OCI-LY3 (cell line): ENCODE data around the gene GRID2.

Experiments used
- EZH2phosphoT487 ChIP-seq: fragments of 200-600 bp; shearing (Covaris generic); IDR thresholded peaks from 2 replicates; pipeline ENCODE4 v1.6.1; 2018; ENCODE audit warnings: antibody characterized with exemption, mixed run types, low read depth
- TF ChIP-seq, protein P1 (sequence below): fragments of 200-600, 300-600 bp; sonication (generic); IDR thresholded peaks from 2 replicates; pipeline ENCODE4 v1.5.1; 2014; ENCODE audit warnings: antibody characterized with exemption, low read length, low read depth

DNA sequence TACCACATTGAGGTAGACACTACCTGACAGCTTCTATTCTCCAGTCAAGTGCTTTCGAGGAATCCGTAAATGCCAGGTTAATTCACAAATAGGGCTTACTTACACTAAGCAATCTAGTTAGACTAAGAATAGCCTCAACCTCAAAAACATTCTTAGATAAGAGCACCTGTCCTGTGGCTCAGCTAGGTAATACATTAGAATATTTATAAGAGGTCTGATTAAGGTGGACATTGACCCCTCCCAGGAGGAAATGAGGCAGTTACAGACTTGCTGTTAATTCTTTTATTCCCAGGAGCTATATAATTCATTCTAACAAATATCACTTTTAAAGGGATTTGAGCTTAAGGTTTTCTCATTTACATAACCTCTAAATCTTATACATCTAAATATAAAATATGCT is 758.1 kb downstream of the GRID2 start:
- TF ChIP-seq, protein P1, sequence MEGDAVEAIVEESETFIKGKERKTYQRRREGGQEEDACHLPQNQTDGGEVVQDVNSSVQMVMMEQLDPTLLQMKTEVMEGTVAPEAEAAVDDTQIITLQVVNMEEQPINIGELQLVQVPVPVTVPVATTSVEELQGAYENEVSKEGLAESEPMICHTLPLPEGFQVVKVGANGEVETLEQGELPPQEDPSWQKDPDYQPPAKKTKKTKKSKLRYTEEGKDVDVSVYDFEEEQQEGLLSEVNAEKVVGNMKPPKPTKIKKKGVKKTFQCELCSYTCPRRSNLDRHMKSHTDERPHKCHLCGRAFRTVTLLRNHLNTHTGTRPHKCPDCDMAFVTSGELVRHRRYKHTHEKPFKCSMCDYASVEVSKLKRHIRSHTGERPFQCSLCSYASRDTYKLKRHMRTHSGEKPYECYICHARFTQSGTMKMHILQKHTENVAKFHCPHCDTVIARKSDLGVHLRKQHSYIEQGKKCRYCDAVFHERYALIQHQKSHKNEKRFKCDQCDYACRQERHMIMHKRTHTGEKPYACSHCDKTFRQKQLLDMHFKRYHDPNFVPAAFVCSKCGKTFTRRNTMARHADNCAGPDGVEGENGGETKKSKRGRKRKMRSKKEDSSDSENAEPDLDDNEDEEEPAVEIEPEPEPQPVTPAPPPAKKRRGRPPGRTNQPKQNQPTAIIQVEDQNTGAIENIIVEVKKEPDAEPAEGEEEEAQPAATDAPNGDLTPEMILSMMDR, result no peak
- TF ChIP-seq EZH2phosphoT487, result no peak
